K562 (cell line): ENCODE results near the gene ADAMTS2. TPM values are rescaled to one million over a fixed set of nuclear protein-coding genes. Genes with fewer than 3 reads are reported as not detected.
"Not testable (repeated sequence)": the region's sequence is repeated elsewhere in the genome, so short reads cannot be mapped to it uniquely, and the experiment has no call there.

Experiments
- ATAC-seq: fragments of 200-7000 bp; cut with Tn5 transposase; 3 replicates; pipeline ENCODE4 v1.9.1; 2020; ENCODE audit warnings: moderate library complexity
- BruUV-seq: library from RNA; stranded (reverse); fragments of 400-500 nt; replicated peaks from 2 replicates; lab custom pipeline; 2021; lab: Mats Ljungman, UMichigan
- CTCF ChIA-PET: fragments of 300-600 bp; formaldehyde crosslinking; extraction: SDS; loops from one replicate; lab custom pipeline; 2021; ENCODE audit warnings: low intra/inter-chr PET ratio; lab: Yijun Ruan, JAX
- POLR2A ChIA-PET: fragments of 300-600, 350-650 bp; sonication (Branson Sonifier 250); formaldehyde crosslinking; extraction: SDS; loops from one replicate; lab custom pipeline; 2021; ENCODE audit warnings: antibody characterized with exemption, inconsistent platforms; lab: Yijun Ruan, JAX
- DNase-seq, 4 experiments: peaks; one replicate each; pipeline versions ENCODE4 v3.0.0 to v3.0.0-alpha.2; 2011 to 2018; ENCODE audit warnings: low spot score in 3 of 4, mixed read lengths in 3 of 4; ENCODE audit errors: extremely low read depth in 1 of 4
- FAIRE-seq: peaks from 2 replicates; lab custom pipeline; 2011; peaks lifted over from hg19 to GRCh38; lab: Jason Lieb, UNC
- H2AFZ ChIP-seq: 2 replicates; pipeline ENCODE4 v1.6.0; 2011; ENCODE audit warnings: low read depth, low read length, control low read depth, inconsistent platforms
- H3K27ac ChIP-seq: fragments of 200-600 bp; 3 replicates; pipeline ENCODE4 v1.8.0; 2011; ENCODE audit warnings: low read depth, mild to moderate bottlenecking, control low read depth, inconsistent platforms, low read length, moderate library complexity, mixed read lengths; ENCODE audit errors: extremely low read depth
- H3K27me3 ChIP-seq, 2 experiments: fragments of 300-600 bp in 1 of 2; 2 replicates in 1 of 2; 3 replicates in 1 of 2; pipeline versions ENCODE4 v1.6.0 to v1.8.0; 2011; ENCODE audit warnings: inconsistent platforms in 2 of 2, low read length in 2 of 2, mild to moderate bottlenecking in 1 of 2, mixed read lengths in 1 of 2, moderate library complexity in 1 of 2; ENCODE audit not compliant: control insufficient read depth in 2 of 2, insufficient read depth in 2 of 2
- H3K36me3 ChIP-seq: fragments of 300-600 bp; 3 replicates; pipeline ENCODE4 v1.8.0; 2011; ENCODE audit warnings: mild to moderate bottlenecking, low read length, inconsistent platforms; ENCODE audit not compliant: control insufficient read depth, insufficient read depth
- H3K4me1 ChIP-seq, 2 experiments: fragments of 200-600 bp in 1 of 2; replicated peaks in 1 of 2; 2 replicates in 1 of 2; 3 replicates in 1 of 2; pipeline versions ENCODE4 v1.5.1 to v1.8.0; 2011; ENCODE audit warnings: inconsistent platforms in 2 of 2, low read length in 2 of 2, mild to moderate bottlenecking in 1 of 2, mixed read lengths in 1 of 2, moderate library complexity in 1 of 2; ENCODE audit not compliant: control insufficient read depth in 2 of 2, insufficient read depth in 2 of 2
- H3K4me2 ChIP-seq: 2 replicates; pipeline ENCODE4 v1.6.1; 2011; ENCODE audit warnings: low read length, control low read depth, inconsistent platforms, mixed read lengths; ENCODE audit not compliant: insufficient read depth
- H3K4me3 ChIP-seq: fragments of 200-600 bp; sonication (generic), shearing (Covaris generic); 2 replicates; pipeline ENCODE4 v1.5.1; 2016; ENCODE audit warnings: control low read depth, inconsistent platforms
- H3K79me2 ChIP-seq: fragments of 200-600 bp; 3 replicates; pipeline ENCODE4 v1.8.0; 2011; ENCODE audit warnings: low read length, inconsistent platforms; ENCODE audit not compliant: control insufficient read depth, insufficient read depth
- H3K9ac ChIP-seq, 2 experiments: 2 replicates each; pipeline versions ENCODE4 v1.6.0 to v1.6.1; 2011; ENCODE audit warnings: low read depth in 2 of 2, low read length in 2 of 2, control low read depth in 1 of 2, inconsistent platforms in 1 of 2, mild to moderate bottlenecking in 1 of 2, mixed read lengths in 1 of 2; ENCODE audit not compliant: insufficient read depth in 1 of 2
- H3K9me1 ChIP-seq: one replicate; pipeline ENCODE4 v1.6.0; 2011; ENCODE audit warnings: inconsistent platforms, mild to moderate bottlenecking, low read length, moderate library complexity; ENCODE audit not compliant: control insufficient read depth, insufficient read depth
- H3K9me3 ChIP-seq: replicated peaks from 2 replicates; pipeline ENCODE4 v1.5.1; 2011; ENCODE audit warnings: low read depth, low read length, inconsistent platforms; ENCODE audit not compliant: control insufficient read depth, insufficient read depth
- H4K20me1 ChIP-seq: replicated peaks from 2 replicates; pipeline ENCODE4 v1.6.1; 2011; ENCODE audit warnings: low read length, inconsistent platforms, mixed read lengths; ENCODE audit not compliant: control insufficient read depth, insufficient read depth
- BHLHE40 ChIP-seq: IDR thresholded peaks from 2 replicates; pipeline ENCODE4 v1.6.1; 2011; ENCODE audit warnings: low read length, improper control_type of control experiment
- FOXJ3 ChIP-seq: sonication (generic); formaldehyde crosslinking; IDR thresholded peaks from 2 replicates; pipeline ENCODE4 v1.4.0; 2020; ENCODE audit warnings: mild to moderate bottlenecking, missing genetic modification reagents
- HCFC1 ChIP-seq: IDR thresholded peaks from 2 replicates; pipeline ENCODE4 v1.6.1; 2012; ENCODE audit warnings: low read depth, low read length, improper control_type of control experiment
- NCOA2 ChIP-seq, 2 experiments: fragments of 450-650 bp; IDR thresholded peaks; 2 replicates each; pipeline ENCODE4 v1.6.1; 2018; ENCODE audit warnings: mild to moderate bottlenecking in 2 of 2, moderate library complexity in 1 of 2; ENCODE audit not compliant: partially characterized antibody in 2 of 2
- SMAD4 ChIP-seq: fragments of 250-450 bp; sonication (Bioruptor Pico); conservative IDR thresholded peaks from 2 replicates; pipeline ENCODE4 v1.8.0; 2021; ENCODE audit warnings: inconsistent platforms, mild to moderate bottlenecking, moderate library complexity
- TFE3 ChIP-seq: fragments of 450-650 bp; formaldehyde crosslinking; IDR thresholded peaks from 2 replicates; pipeline ENCODE4 v1.4.0; 2020; ENCODE audit warnings: mild to moderate bottlenecking, mixed read lengths
- ZBTB17 ChIP-seq: fragments of 450-650 bp; formaldehyde crosslinking; IDR thresholded peaks from 2 replicates; pipeline ENCODE4 v1.4.0; 2020; ENCODE audit warnings: mild to moderate bottlenecking
- ZNF280A ChIP-seq: fragments of 450-650 bp; IDR thresholded peaks from 2 replicates; pipeline ENCODE4 v1.6.1; 2018; ENCODE audit warnings: mild to moderate bottlenecking, low read depth; ENCODE audit not compliant: partially characterized antibody
- ZNF764 ChIP-seq: fragments of 250-450 bp; sonication (Bioruptor Pico); IDR thresholded peaks from 2 replicates; pipeline ENCODE4 v1.4.0; 2020; ENCODE audit warnings: low read depth, mild to moderate bottlenecking, moderate library complexity
- WGBS: fragments of 100-300 bp; shearing (Covaris generic); methylation state at CpG from one replicate; pipeline ENCODE4 v1.1.6; 2016; ENCODE audit warnings: low coverage, mixed read lengths; ENCODE audit not compliant: insufficient coverage; ENCODE audit errors: missing lambda C conversion rate; 5-methylcytosine and 5-hydroxymethylcytosine counted together
- in situ Hi-C: fragments of 300-500 bp; cut with MboI; formaldehyde crosslinking; loops from 4 replicates; pipeline ENCODE4 v1.15.0; 2018; ENCODE audit warnings: inconsistent platforms, mixed read lengths
- intact Hi-C: fragments of 100-400 bp; cut with micrococcal nuclease; formaldehyde crosslinking; loops from 2 replicates; pipeline ENCODE4 v1.14.2; 2022
- polyA plus RNA-seq, 8 experiments: library from polyadenylated mRNA; depleted of rRNA in 4 of 8; stranded (reverse) in 5 of 8; unstranded in 3 of 8; fragments of >200 nt; fragmentation: Nextera tagmentation in 2 of 8; fragmentation: Illumina TruSeq in 1 of 8; extraction: Ambion mirVana in 2 of 8; extraction: Trizol in 1 of 8; gene quantifications; 2 replicates each; pipeline versions ENCODE4 v1.2.1 to v1.2.3, GENCODE V29; 2011 to 2014; ENCODE audit warnings: inconsistent platforms in 1 of 8, missing spikeins in 1 of 8
- total RNA-seq, 7 experiments: library from RNA; depleted of rRNA in 6 of 7; stranded (reverse); fragments of >200 nt in 6 of 7; fragmentation: Illumina TruSeq in 2 of 7; extraction: Trizol in 2 of 7; gene quantifications; 2 replicates each; pipeline versions ENCODE4 v1.2.1 to v1.2.3, GENCODE V29; 2011 to 2021; ENCODE audit warnings: low replicate concordance in 1 of 7

ADAMTS2 gene
- total and polyA plus RNA-seq, 9 of the 15 experiments (the other 6 are each of a cell fraction or from before 2014, with no cell fraction given) = not detected

- CTCF ChIA-PET = not testable (repeated sequence)
- 3% methylated on average over 13 of the region's 18 CpGs for whole genome bisulfite sequencing
These were observed 128.9 kb downstream of the ADAMTS2 start for GRCh38 chr5:179216381-179216780.

GRCh38 chr5:179215576-179215975 is 129.7 kb downstream of the ADAMTS2 start:
- DNase-seq (no peak), ATAC-seq (no peak)
- WGBS = 0% methylated on average over 2 of the region's 2 CpGs
- TF ChIP-seq ZNF280A (no peak), ZNF764 (CRISPR knock-in tag) (no peak), SMAD4 (CRISPR knock-in tag) (no peak), TFE3 (CRISPR knock-in tag) (no peak), BHLHE40 (no peak), ZBTB17 (CRISPR knock-in tag) (no peak), NCOA2 (IDR thresholded peaks at IDR 0.05; ENCODE audit: partially characterized antibody in 2 of 2) (no peak), FOXJ3 (CRISPR knock-in tag) (no peak), HCFC1 (no peak)

More at GRCh38 chr5:179216381-179216780, 128.9 kb downstream of the ADAMTS2 start:
- H4K20me1 ChIP-seq, H3K4me2 ChIP-seq, POLR2A ChIA-PET, H3K79me2 ChIP-seq, ATAC-seq, H2AFZ ChIP-seq, H3K36me3 ChIP-seq, H3K27ac ChIP-seq, H3K9ac ChIP-seq, H3K4me3 ChIP-seq, H3K9me3 ChIP-seq, DNase-seq, intact Hi-C loops, H3K4me1 ChIP-seq, BruUV-seq, FAIRE-seq, in situ Hi-C loops, H3K9me1 ChIP-seq: not testable (repeated sequence)
- peaks cover 0 to 18% of the 10 kb centered on the region in 2 experiments; a peak in 3 of 5 replicates for H3K27me3 ChIP-seq

More at GRCh38 chr5:179215576-179215975, 129.7 kb downstream of the ADAMTS2 start:
- no peak overlapping the region for H3K9ac ChIP-seq
- no peaks in the 10 kb centered on the region; the same call in 1 of the 2 replicates for H4K20me1 ChIP-seq
- in situ Hi-C loops (no loop called here), intact Hi-C loops (no loop called here)
- no TSS peak for BruUV-seq
- H3K9me3 ChIP-seq = no peaks in the 10 kb centered on the region
- H3K4me3 ChIP-seq = no peak overlapping the region
- POLR2A ChIA-PET = interaction anchor here (0.6 kb wide), 1 partner anchor 29 kb away, joined by 3 read pairs; no protein-coding TSS in a partner anchor
- CTCF ChIA-PET = no interaction called here
- H3K4me2 ChIP-seq = no peak overlapping the region
- H3K36me3 ChIP-seq = no peaks in the 10 kb centered on the region
- H2AFZ ChIP-seq = no peak overlapping the region
- H3K79me2 ChIP-seq = no peaks in the 10 kb centered on the region
- H3K9me1 ChIP-seq = no peaks in the 10 kb centered on the region
- H3K27me3 ChIP-seq = peaks cover 0 to 23% of the 10 kb centered on the region in 2 experiments; a peak in 3 of 5 replicates
- H3K27ac ChIP-seq = no peak overlapping the region
- no peak for FAIRE-seq
- no peaks in the 10 kb centered on the region for H3K4me1 ChIP-seq
